ENCODE data around the gene COX19.

GRCh38 chr7:978416-979091 lies 3.2 kb upstream of the COX19 start:
- no peak for TF ChIP-seq CTCF (conservative IDR thresholded peaks at IDR 0.05)
- no peak for TF ChIP-seq EZH2 (IDR thresholded peaks at IDR 0.05; ENCODE audit: low read depth)
